HUES48 (cell line): Measurements from ENCODE around the gene KLHL11.
A peak's percentile ranks its signal among the peaks of the same experiment; 100 is the strongest.
"Not testable (repeated sequence)": the region's sequence is repeated elsewhere in the genome, so short reads cannot be mapped to it uniquely, and the experiment has no call there.

Experiments used
- H3K27ac ChIP-seq: one replicate; pipeline ENCODE4 v1.7.0; 2013; ENCODE audit warnings: low read depth, low read length, inconsistent platforms
- H3K27me3 ChIP-seq: 2 replicates; pipeline ENCODE4 v1.6.1; 2013; ENCODE audit warnings: mild to moderate bottlenecking, low read length; ENCODE audit not compliant: control insufficient read depth, insufficient read depth
- H3K36me3 ChIP-seq: 2 replicates; pipeline ENCODE4 v1.6.1; 2013; ENCODE audit warnings: low read length; ENCODE audit not compliant: control insufficient read depth, insufficient read depth
- H3K4me1 ChIP-seq: 2 replicates; pipeline ENCODE4 v1.6.1; 2013; ENCODE audit warnings: mild to moderate bottlenecking, low read length; ENCODE audit not compliant: control insufficient read depth, insufficient read depth
- H3K4me3 ChIP-seq: 2 replicates; pipeline ENCODE4 v1.5.1; 2013; ENCODE audit warnings: mild to moderate bottlenecking, low read depth, low read length
- H3K9ac ChIP-seq: 2 replicates; pipeline ENCODE4 v1.6.1; 2013; ENCODE audit warnings: mild to moderate bottlenecking, low read depth, low read length, moderate library complexity
- H3K9me3 ChIP-seq: 2 replicates; pipeline ENCODE4 v1.6.1; 2013; ENCODE audit warnings: low read length; ENCODE audit not compliant: control insufficient read depth, insufficient read depth

KLHL11 gene

DNA sequence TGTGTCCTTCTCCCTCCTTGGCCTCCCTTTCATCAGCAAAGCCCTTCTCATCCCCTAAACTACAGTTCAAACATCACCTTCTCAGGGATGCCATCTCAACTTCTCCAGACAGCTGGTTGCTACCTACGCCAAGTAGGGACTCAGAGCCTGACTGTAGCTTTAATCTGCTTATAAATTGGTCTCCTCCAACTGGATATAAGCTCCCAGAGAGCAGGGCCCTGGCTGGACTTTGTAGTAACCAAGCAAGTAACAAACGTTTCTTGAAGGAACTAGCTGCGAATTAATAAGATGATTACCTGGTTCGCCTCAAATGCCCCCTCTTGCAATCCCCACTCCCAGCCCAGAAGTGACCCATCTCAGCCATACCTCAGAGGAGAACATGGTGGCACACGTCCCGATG is 17.5 kb upstream of the KLHL11 start:
- Histone ChIP-seq H3K4me3 (no peak overlapping the region), H3K27me3 (no peaks in the 10 kb centered on the region), H3K36me3 (peaks cover 97% of the 10 kb centered on the region), H3K9me3 (peaks cover 6% of the 10 kb centered on the region; the same call in 1 of the 2 replicates), H3K9ac (no peak overlapping the region), H3K27ac (no peak overlapping the region), H3K4me1 (no peaks in the 10 kb centered on the region)

DNA sequence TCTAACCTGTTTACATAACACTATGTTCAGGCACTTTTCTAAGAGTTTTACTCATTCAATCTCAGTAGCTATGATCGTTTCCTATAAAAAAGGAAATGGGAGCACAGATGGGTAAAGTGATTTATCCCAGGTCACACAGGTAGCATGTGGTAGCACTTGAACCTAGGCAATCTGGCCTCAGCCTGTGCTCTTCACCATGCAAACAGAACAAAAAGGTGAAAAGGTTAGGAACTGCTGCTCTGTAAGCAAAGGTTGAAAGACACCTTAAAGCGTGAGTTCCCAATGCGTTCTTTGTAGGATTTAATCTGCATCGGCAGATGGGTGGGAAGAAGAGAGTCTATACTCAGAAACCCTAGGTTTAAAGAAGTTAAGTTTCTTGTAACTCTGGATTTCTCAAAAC is 14.9 kb upstream of the KLHL11 start:
- no peak overlapping the region for H3K4me3 ChIP-seq
- H3K4me1 ChIP-seq, result no peaks in the 10 kb centered on the region
- H3K27me3 ChIP-seq, result no peaks in the 10 kb centered on the region

DNA sequence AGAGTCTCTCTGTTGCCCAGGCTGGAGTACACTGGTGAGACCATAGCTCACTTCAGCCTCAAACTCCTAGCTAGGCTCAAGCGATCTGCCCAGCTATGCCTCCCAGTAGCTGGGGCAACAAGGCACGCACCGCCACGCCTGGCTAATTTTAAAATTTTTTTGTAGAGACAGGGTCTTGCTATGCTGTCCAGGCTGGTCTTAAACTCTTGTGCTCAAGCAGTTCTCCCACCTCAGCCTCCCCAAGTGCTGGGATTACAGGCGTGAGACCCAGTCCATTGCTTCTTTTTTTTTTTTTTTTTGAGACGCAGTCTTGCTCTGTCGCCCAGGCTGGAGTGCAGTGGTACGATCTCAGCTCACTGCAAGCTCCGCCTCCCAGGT is 9.1 kb upstream of the KLHL11 start:
- H3K9me3 ChIP-seq, H3K9ac ChIP-seq, H3K27me3 ChIP-seq, H3K4me3 ChIP-seq, H3K27ac ChIP-seq, H3K4me1 ChIP-seq: not testable (repeated sequence)
- peaks cover 84% of the 10 kb centered on the region for H3K36me3 ChIP-seq

More for the DNA sequence above, 14.9 kb upstream of the KLHL11 start:
- Histone ChIP-seq H3K27ac (no peak overlapping the region), H3K36me3 (peaks cover 84% of the 10 kb centered on the region), H3K9me3 (peaks cover 6% of the 10 kb centered on the region; the same call in 1 of the 2 replicates), H3K9ac (no peak overlapping the region)

DNA sequence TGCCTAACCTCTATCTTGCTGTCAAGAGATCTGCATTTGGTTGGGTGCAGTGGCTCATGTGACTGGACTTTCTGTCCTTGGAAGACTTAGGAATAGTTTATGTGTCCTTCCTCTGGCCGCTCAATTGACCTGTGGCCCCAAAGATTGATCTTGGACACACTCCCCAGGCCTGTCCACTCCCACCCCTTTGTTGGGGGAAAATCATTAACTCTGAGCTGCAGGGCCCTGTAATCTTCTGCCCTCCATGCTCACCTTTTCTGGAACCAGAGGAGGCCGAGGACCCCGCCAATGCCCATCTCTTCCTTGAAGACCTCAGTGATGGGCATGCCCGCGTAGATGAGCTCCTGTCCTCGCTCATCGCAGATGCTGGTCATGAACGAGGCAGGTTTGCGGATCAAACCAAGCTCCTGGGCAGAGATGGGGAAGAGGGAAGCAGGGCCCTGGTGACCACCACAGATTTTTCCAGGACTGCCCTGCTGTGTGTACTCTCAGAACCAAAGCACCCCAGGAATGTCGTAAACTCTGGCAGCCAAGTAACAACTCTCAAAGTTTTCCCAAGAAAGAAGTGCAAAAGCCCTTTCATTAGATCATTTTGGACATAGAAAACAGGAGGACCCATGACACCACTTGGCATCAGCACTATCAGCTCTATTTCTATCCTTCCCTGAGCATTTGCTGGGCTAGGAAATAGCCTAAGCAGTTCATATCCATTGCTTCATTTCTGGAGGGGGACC is 8.5 kb upstream of the KLHL11 start:
- H3K27ac ChIP-seq, result no peak overlapping the region

DNA sequence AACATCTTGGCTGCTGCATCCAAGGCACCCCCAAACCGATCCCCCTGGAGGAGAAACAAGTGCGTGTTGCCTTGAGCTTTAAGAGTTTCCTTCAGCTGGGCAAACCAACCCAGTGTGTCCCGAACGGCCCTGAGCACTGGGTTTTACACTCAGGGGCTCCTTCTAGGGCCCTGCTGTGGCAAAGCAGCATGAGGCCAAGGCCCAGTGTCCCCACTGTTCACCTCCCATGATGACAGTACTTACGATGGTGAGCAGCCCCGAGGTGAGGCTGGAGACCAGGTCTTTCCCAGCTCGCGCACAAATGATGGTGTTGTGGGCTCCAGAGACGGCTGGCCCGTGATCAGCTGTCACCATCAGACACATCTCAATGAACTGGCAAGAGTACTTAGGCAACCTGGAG is 6.6 kb upstream of the KLHL11 start:
- H3K27me3 ChIP-seq, result no peaks in the 10 kb centered on the region

More for the DNA sequence above, 8.5 kb upstream of the KLHL11 start:
- Histone ChIP-seq H3K36me3 (peaks cover 84% of the 10 kb centered on the region), H3K9ac (no peak overlapping the region), H3K4me3 (no peak overlapping the region), H3K4me1 (no peaks in the 10 kb centered on the region), H3K27me3 (no peaks in the 10 kb centered on the region), H3K9me3 (peaks cover 6% of the 10 kb centered on the region; the same call in 1 of the 2 replicates)

DNA sequence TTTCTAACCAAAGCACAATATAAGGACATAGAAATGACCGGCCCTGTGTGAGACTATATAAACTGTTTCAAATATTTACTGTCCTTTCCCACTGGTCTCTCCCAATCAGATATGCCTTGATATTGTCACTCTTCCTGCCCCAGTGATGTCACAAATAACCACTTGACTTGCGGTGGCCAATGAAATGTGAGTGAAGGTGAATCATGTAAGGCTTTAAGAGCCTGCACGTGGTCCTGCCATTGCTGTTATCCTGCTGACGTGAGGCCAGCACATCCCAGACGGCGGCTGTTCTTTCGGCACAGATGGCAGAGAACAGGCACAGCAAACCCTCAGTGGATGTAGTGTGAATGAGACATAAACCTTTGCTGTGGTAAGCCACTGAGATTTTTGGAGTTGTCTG is 5.4 kb upstream of the KLHL11 start:
- H3K9me3 ChIP-seq, result no peaks in the 10 kb centered on the region
- H3K36me3 ChIP-seq, result peaks cover 84% of the 10 kb centered on the region
- no peaks in the 10 kb centered on the region for H3K4me1 ChIP-seq
- H3K27ac ChIP-seq, result no peak overlapping the region
- H3K4me3 ChIP-seq, result no peak overlapping the region
- H3K27me3 ChIP-seq, result no peaks in the 10 kb centered on the region
- H3K9ac ChIP-seq, result no peak overlapping the region

More for the DNA sequence above, 6.6 kb upstream of the KLHL11 start:
- H3K27ac ChIP-seq, result no peak overlapping the region
- no peaks in the 10 kb centered on the region for H3K9me3 ChIP-seq
- no peak overlapping the region for H3K9ac ChIP-seq
- H3K36me3 ChIP-seq, result peaks cover 82% of the 10 kb centered on the region
- no peak overlapping the region for H3K4me3 ChIP-seq
- no peaks in the 10 kb centered on the region for H3K4me1 ChIP-seq

DNA sequence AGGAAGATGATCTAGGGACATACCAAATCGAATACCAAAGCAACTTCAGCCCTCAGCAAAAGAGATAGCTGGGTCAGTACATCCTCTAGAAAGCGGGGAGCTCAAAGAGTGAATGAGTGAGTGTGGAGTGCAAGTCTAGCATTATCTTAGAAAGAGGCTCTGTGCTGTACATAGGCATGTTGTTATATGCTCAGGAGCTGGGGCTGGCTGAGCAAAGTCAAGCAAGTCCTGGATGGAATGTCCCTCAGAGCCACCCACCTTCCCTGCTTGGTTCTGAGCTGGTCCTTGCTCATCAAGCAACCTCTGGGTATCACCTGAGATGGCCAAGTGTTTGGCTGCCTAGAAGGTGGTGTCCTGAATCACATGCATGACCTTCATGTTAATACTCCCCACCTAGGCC is 4.9 kb upstream of the KLHL11 start:
- Histone ChIP-seq H3K27me3 (no peaks in the 10 kb centered on the region), H3K27ac (no peak overlapping the region), H3K36me3 (peaks cover 83% of the 10 kb centered on the region), H3K9me3 (no peaks in the 10 kb centered on the region), H3K9ac (no peak overlapping the region), H3K4me1 (no peaks in the 10 kb centered on the region), H3K4me3 (no peak overlapping the region)

DNA sequence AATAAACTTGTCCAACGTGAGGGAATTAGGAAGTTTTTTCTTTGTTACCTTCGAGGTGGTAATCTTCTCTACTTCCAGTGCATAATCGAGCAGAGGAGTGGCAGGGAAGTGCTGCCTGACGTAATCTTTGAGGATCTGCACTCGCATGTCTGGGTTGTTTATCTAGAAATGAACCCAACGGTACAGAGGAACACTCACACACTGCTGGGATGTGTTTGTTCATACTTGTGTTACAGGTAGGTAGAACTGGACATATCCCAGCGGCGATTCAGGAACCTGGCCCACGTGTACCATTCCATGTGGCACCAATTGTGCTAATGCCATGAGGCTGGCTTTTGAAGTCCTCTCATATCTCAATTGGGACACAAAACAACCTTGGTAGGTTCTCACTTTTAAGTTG is 4.2 kb upstream of the KLHL11 start:
- Histone ChIP-seq H3K9me3 (no peaks in the 10 kb centered on the region), H3K36me3 (peaks cover 78% of the 10 kb centered on the region), H3K4me3 (no peak overlapping the region), H3K4me1 (no peaks in the 10 kb centered on the region), H3K27me3 (no peaks in the 10 kb centered on the region), H3K9ac (no peak overlapping the region), H3K27ac (no peak overlapping the region)

DNA sequence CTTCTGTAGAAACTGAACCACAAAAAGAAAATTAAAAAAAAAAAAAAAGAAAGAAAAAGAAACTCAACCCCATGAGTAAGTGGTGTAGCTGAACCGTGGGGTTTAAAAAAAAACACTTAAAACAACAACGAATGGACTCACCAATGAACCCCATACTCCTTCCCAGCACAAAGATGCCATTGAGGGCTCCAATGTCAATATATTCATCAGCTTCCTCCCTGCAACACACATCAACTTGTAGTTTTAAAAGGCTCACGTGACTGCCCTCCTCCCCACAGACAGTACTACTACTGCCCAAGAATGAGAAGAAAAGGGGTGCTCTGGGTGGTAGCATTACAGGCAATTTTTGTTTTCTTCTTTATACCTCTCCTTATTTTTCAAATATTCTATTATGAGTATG is 3.3 kb upstream of the KLHL11 start:
- H3K27me3 ChIP-seq, result no peaks in the 10 kb centered on the region
- no peak overlapping the region for H3K4me3 ChIP-seq
- no peaks in the 10 kb centered on the region for H3K9me3 ChIP-seq
- peaks cover 69% of the 10 kb centered on the region for H3K36me3 ChIP-seq
- H3K27ac ChIP-seq, result no peak overlapping the region
- no peak overlapping the region for H3K9ac ChIP-seq
- H3K4me1 ChIP-seq, result peaks cover 7% of the 10 kb centered on the region; the same call in 1 of the 2 replicates

DNA sequence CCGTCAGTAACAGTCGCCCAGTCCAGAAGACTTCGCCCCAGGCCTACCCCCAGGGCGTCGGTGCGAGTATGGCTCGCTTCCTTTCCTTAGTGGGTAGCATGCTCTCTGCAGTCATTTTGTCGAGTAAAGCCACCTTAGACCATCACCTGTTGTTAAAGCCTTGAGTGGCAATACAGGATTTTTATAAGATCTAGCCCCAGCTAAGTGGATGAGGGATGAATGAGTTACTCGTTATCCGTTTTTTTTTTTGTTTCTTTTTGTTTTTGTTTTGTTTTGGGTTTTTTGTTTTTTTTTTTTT is 322 bp upstream of the KLHL11 start:
- Histone ChIP-seq H3K4me1 (peaks cover 30% of the 10 kb centered on the region), H3K4me3 (peak overlapping the region; percentile 94), H3K27ac (peak overlapping the region; percentile 88), H3K27me3 (no peaks in the 10 kb centered on the region), H3K9ac (no peak overlapping the region), H3K9me3 (no peaks in the 10 kb centered on the region), H3K36me3 (peaks cover 41% of the 10 kb centered on the region)

DNA sequence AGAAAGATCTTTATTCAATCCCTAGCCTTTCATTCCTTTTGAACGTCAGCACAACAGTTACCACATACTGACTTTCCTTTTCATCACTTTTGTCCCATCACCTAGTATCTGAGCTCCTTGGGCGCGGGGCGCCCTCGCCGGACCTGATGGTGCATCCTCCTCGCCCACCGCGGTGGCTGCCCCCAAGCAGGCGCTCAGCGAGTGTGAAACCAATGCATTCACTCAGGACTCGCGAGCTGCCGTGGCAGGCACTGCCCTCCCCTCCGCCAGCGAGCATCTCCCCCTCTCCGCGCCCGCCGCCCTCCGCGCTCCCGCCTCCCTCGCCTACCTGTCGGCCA is 756 bp downstream of the KLHL11 start:
- peak overlapping the region; percentile 91 for H3K9ac ChIP-seq
- peak overlapping the region; percentile 94 for H3K4me3 ChIP-seq
- no peaks in the 10 kb centered on the region for H3K9me3 ChIP-seq
- H3K27me3 ChIP-seq, result no peaks in the 10 kb centered on the region
- H3K4me1 ChIP-seq, result peaks cover 38% of the 10 kb centered on the region
- peak overlapping the region; percentile 88 for H3K27ac ChIP-seq
- peaks cover 30% of the 10 kb centered on the region for H3K36me3 ChIP-seq
